Testis (tissue), 5 donors: ENCODE measurements around the gene CAMKK2. TPM values are rescaled to one million over a fixed set of nuclear protein-coding genes. Genes with fewer than 3 reads are reported as not detected.

Experiments used
- DNase-seq: peaks from one replicate; pipeline ENCODE4 v3.0.0-alpha.2; 2019
- H3K27ac ChIP-seq, 2 donors: fragments of 200-600 bp; sonication (generic); one replicate each; pipeline ENCODE4 v1.5.1; 2019
- H3K27me3 ChIP-seq: fragments of 200-600 bp; sonication (generic); one replicate; pipeline ENCODE4 v1.5.1; 2019
- H3K36me3 ChIP-seq: fragments of 200-600 bp; sonication (generic); one replicate; pipeline ENCODE4 v1.5.1; 2017; ENCODE audit warnings: low read depth; ENCODE audit errors: missing control alignments
- H3K4me1 ChIP-seq: fragments of 200-600 bp; sonication (generic); one replicate; pipeline ENCODE4 v1.5.1; 2019
- H3K4me3 ChIP-seq, 2 donors: fragments of 200-600 bp; sonication (generic); one replicate each; pipeline ENCODE4 v1.5.1; 2017 to 2019
- H3K9me3 ChIP-seq: fragments of 200-600 bp; sonication (generic); one replicate; pipeline ENCODE4 v1.5.1; 2017
- POLR2A ChIP-seq: fragments of 450-650 bp; IDR thresholded peaks from one replicate; pipeline ENCODE4 v1.6.1; 2017; ENCODE audit warnings: antibody characterized with exemption, mild to moderate bottlenecking, moderate library complexity
- WGBS, 2 donors: methylation state at CpG; one replicate each; pipeline ENCODE4 v1.1.5; 2018; 5-methylcytosine and 5-hydroxymethylcytosine counted together
- intact Hi-C: fragments of 100-400 bp; cut with DNase I; formaldehyde crosslinking; loops from one replicate; pipeline ENCODE4 v1.15.1; 2023; ENCODE audit warnings: low total_unique reads
- long read RNA-seq, 2 donors: transcript quantifications; one replicate each; lab custom pipeline, GENCODE V29; 2026
- polyA plus RNA-seq: library from polyadenylated mRNA; stranded (reverse); fragments of 350-450 nt; fragmentation: Illumina TruSeq; extraction: RNeasy Lipid Tissue Mini Kit (QIAGEN cat#74804); gene quantifications from one replicate; pipeline ENCODE4 v1.2.3, GENCODE V29; 2014; ENCODE audit warnings: low read depth, low replicate concordance; ENCODE audit not compliant: insufficient read depth
- total RNA-seq, 2 donors: library from RNA; depleted of rRNA; stranded (reverse); fragments of >200 nt; gene quantifications; one replicate each; pipeline ENCODE4 v1.2.3, GENCODE V29; 2016
- TF ChIP-seq, protein P1 (sequence below), 3 experiments: fragments of 450-650 bp in 2 of 3; fragments of 200-600 bp in 1 of 3; sonication (generic) in 1 of 3; IDR thresholded peaks; one replicate each; pipeline ENCODE4 v1.5.1; 2016 to 2019; ENCODE audit warnings: antibody characterized with exemption in 3 of 3, mild to moderate bottlenecking in 2 of 3, moderate library complexity in 1 of 3

CAMKK2 gene
- total RNA-seq (10 to 100 TPM; 21.5 to 22.1 TPM), polyA plus RNA-seq (17.1 TPM)
- long read RNA-seq, donor 1, transcript CAMKK2-208 (16 exons, 2,006 nt), result major isoform, 5 of 5 reads
- long read RNA-seq, donor 1, partial matches to known transcripts, result 0 of 5 reads
- long read RNA-seq, donor 1, other reads (novel, unspliced or antisense), result 0 of 5 reads
- long read RNA-seq, donor 2, partial matches to known transcripts, result 0 of 4 reads
- long read RNA-seq, donor 2, other reads (novel, unspliced or antisense), result 0 of 4 reads

GRCh38 chr12:121296618-121297434 is at the start of gene CAMKK2:
TSS of gene CAMKK2 (minus strand) at chr12:121296709. CDS start at chr12:121274526, 22,183 bp downstream.
- Histone ChIP-seq H3K27me3 (no peaks in the 10 kb centered on the region), H3K36me3 (no peaks in the 10 kb centered on the region), H3K27ac (peak within 1 kb of the TSS; percentile 88 to 94), H3K4me3 (peak within 1 kb of the TSS; percentile 94 to 96), H3K4me1 (peaks cover 6% of the 10 kb centered on the region), H3K9me3 (no peaks in the 10 kb centered on the region)
- TF ChIP-seq, protein P1, sequence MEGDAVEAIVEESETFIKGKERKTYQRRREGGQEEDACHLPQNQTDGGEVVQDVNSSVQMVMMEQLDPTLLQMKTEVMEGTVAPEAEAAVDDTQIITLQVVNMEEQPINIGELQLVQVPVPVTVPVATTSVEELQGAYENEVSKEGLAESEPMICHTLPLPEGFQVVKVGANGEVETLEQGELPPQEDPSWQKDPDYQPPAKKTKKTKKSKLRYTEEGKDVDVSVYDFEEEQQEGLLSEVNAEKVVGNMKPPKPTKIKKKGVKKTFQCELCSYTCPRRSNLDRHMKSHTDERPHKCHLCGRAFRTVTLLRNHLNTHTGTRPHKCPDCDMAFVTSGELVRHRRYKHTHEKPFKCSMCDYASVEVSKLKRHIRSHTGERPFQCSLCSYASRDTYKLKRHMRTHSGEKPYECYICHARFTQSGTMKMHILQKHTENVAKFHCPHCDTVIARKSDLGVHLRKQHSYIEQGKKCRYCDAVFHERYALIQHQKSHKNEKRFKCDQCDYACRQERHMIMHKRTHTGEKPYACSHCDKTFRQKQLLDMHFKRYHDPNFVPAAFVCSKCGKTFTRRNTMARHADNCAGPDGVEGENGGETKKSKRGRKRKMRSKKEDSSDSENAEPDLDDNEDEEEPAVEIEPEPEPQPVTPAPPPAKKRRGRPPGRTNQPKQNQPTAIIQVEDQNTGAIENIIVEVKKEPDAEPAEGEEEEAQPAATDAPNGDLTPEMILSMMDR (IDR thresholded peaks at IDR 0.05), result no peak
- no peak for TF ChIP-seq POLR2A
- intact Hi-C loops, result no loop called here
- peak; percentile 84 for DNase-seq
- 0% methylated on average over 56 to 102 of the region's 104 CpGs for WGBS, 2 donors

- DNase-seq, result no peak
- no peak for TF ChIP-seq POLR2A
- TF ChIP-seq, protein P1 (IDR thresholded peaks at IDR 0.05), result no peak
- WGBS, 2 donors, result 61 to 77% methylated on average over 2 to 4 of the region's 4 CpGs
- Histone ChIP-seq H3K4me1 (peaks cover 6% of the 10 kb centered on the region), H3K36me3 (no peaks in the 10 kb centered on the region), H3K27ac (peak overlapping the region in 1 of 2 donors; percentile 3), H3K4me3 (no peak overlapping the region), H3K27me3 (no peaks in the 10 kb centered on the region), H3K9me3 (no peaks in the 10 kb centered on the region)
- intact Hi-C loops, result no loop called here
Measured at GRCh38 chr12:121345151-121345815, 48.8 kb upstream of the CAMKK2 start.

- H3K27me3 ChIP-seq, result no peaks in the 10 kb centered on the region
- H3K4me1 ChIP-seq, result peaks cover 6% of the 10 kb centered on the region
- DNase-seq, result no peak
- intact Hi-C loops, result no loop called here
- no peaks in the 10 kb centered on the region for H3K9me3 ChIP-seq
- H3K27ac ChIP-seq, result peak overlapping the region in 1 of 2 donors; percentile 3
- H3K4me3 ChIP-seq, result no peak overlapping the region
- 86 to 88% methylated on average over 3 of the region's 3 CpGs for WGBS, 2 donors
- TF ChIP-seq, protein P1 (IDR thresholded peaks at IDR 0.05), result no peak
- no peak for TF ChIP-seq POLR2A
- no peaks in the 10 kb centered on the region for H3K36me3 ChIP-seq
Measured at GRCh38 chr12:121344506-121344905, 48.0 kb upstream of the CAMKK2 start.

DNA sequence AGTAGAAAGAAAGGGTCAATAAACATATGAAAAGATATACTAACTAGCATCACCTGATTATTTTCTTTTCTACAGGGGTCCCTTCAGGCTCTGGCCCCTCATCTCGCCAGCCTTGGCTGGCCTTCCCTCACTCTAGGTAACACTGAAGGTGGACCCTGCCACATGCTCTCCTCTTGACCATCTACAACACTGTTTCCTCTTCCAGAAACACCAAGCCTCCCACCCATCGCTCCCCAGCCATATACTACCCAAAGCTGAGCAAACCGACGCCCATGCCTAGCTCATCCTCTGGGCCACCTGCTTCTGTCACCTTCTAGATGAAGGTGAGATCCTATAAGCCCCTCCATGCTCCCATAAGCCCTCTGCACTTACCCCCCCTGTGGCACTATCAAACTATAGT is 40.9 kb upstream of the CAMKK2 start:
- TF ChIP-seq, protein P1 (IDR thresholded peaks at IDR 0.05), result no peak
- no peak for TF ChIP-seq POLR2A
- intact Hi-C loops, result loop anchor here (5.0 kb wide), 1 partner anchor 105 kb away; no protein-coding TSS in a partner anchor
- DNase-seq, result no peak
- Histone ChIP-seq H3K4me1 (peaks cover 2% of the 10 kb centered on the region), H3K27me3 (no peaks in the 10 kb centered on the region), H3K4me3 (no peak overlapping the region), H3K36me3 (no peaks in the 10 kb centered on the region), H3K27ac (no peak overlapping the region), H3K9me3 (no peaks in the 10 kb centered on the region)
- WGBS, 2 donors, result 93 to 99% methylated on average over 4 of the region's 4 CpGs
